Central memory CD4-positive, alpha-beta T cell (primary cell): ENCODE measurements around the gene CNGB1.
"Not testable (repeated sequence)": the region's sequence is repeated elsewhere in the genome, so short reads cannot be mapped to it uniquely, and the experiment has no call there.

Source experiments
- DNase-seq: peaks from one replicate; pipeline ENCODE4 v3.0.0; 2022

Gene CNGB1

DNA sequence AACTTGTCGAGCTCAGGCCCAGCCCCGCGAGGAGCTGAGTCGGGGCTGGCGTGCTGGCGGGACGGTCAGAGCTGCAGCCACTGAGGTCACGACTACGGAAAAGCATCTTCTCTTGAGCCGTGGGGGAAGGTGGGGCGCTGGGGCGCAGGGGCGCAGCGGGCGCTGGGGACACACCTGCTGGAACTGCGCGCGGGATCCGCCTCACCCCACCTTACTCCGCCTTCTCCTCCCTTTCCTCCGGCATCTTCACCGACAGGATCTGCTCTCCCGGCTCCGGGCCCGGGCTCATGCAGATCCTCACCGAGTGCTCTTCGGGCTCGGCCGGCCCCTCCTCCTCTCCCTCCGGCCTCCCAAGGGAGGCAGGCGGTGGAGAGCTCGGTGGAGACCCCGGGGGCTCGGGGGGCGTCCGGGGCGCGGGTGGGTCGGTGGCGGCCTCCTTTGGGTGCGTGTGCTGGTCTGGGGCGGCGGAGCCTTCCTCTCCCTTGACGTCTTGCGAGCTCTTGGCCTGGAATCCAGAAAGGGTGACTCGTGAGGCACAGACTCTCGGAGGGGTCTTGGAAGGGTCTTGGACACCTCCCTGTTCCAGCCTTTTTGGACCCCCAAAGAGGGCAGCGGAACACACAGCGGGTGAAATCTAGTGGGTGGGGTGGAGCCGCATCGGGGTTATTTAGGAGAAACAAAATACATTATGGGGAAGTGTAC is 86.8 kb downstream of the CNGB1 start:
- no peak for DNase-seq

DNA sequence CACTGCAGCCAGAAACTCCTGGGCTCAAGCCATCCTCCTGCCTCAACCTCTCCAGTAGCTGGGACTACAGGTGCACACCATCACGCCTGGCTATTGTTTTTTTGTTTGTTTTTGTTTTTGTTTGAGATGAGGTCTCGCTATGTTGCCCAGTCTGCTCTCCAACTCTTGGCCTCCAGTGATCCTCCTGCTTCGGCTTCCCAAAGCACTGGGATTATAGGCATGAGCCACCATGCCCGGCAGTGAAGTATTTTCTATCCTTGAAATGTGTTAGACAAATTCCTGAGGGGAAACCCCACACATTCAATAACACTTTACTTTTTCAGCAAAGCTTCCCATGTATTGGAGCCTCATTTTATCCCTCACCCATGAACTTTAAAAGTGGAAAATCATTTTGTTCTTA is 87.4 kb downstream of the CNGB1 start:
- DNase-seq: no peak

DNA sequence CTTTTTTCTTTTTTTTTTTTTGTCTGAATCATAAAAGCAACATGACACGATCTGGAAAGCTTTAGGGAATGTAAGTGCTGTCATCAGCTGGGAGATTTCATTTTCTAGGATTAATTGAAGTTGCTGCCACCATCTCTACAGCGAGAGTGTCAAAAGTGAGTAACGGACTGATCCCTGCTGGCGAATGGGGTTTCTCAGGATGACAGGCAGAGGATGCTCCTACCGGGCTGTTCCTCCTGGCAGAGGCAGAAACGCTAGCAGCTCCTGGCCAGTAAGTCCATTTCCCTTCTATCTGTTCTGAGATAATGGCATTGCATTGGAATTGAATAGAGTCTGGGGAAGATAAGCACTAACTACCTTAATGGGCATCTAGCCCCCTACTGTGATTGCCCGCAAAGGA is 88.1 kb downstream of the CNGB1 start:
- DNase-seq: no peak

DNA sequence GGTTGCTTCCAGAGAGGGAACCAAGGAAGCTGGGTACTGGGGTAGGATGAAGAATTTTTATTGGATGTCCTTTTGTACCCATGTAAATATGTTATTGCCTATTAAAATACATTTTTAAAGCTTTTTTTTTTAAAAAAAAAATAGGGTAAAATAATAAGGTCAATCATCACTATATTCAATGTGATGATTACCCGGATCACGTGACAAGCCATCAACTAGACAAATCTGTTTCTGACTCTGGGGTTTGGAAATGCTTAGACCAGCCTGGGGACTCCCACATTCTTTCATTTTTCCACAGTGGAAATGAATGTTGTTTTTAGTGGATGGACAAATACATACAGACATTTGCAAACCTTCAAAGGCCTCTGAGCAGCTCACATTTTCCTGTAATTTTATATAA is 88.7 kb downstream of the CNGB1 start:
- DNase-seq: no peak

DNA sequence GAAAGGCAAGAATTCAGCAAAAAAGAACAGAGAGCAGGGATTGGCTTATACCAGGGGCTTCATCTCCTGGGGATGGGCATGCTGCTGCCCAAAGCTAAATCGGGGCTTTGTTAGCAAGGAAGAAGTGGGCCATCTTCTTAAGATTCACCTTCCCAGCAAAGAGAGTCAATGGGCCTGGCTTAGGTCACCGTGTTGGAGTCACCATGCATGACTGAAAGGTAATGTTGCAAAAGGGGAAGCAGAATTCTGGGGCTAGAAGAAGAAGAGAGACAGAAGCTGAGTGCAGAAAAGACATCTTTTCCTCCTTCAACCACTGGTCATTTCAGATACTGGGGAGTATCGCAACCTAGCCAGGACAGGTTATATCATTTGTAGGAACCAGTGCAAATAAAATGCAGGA is 92.3 kb downstream of the CNGB1 start:
- DNase-seq: no peak

GRCh38 chr16:57876210-57876609 is 94.7 kb downstream of the CNGB1 start:
- no peak for DNase-seq

DNA sequence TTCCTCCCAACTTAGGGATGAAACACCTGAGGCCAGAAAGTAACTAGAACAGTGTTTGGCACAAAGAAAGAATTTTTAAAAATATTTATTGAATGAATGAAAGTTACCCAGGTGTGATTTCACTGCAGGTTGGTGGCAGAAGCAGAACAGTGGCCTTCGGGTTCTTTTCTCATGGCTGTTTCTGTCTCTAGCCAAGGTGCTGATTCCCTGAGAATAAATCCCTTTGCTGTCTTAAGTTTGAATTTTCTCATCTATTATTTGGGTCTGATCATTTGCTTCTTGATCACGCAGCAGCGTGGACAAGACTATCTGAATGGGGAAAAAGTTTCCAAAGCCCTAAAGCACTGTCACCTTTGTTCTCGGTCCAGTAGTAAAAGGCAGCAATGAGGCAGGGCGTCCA is 95.6 kb downstream of the CNGB1 start:
- DNase-seq: no peak

- no peak for DNase-seq
Observed at GRCh38 chr16:57873218-57873617, 97.7 kb downstream of the CNGB1 start.

- DNase-seq: not testable (repeated sequence)
Observed at GRCh38 chr16:57872764-57873163, 98.2 kb downstream of the CNGB1 start.

DNA sequence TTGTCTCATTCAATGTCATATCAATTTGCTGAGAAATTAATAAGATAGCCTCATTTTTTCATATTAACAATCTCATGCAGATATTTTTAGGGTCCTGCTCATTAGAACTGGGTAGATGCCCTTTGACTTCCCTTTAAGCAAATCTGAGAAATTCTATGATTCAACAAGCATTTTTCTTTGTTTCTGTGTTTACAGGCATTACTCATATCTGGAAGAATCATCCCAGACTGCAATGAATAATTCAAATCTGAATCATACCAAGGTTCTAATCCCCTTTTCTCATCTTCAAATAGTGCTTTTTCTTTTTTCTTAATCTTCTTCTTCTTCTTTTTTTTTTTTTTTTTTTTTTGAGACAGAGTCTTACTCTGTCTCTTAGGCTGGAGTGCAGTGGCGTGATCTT is 99.5 kb downstream of the CNGB1 start:
- DNase-seq: no peak

GRCh38 chr16:57870753-57871454 is 100.0 kb downstream of the CNGB1 start:
- DNase-seq: no peak

DNA sequence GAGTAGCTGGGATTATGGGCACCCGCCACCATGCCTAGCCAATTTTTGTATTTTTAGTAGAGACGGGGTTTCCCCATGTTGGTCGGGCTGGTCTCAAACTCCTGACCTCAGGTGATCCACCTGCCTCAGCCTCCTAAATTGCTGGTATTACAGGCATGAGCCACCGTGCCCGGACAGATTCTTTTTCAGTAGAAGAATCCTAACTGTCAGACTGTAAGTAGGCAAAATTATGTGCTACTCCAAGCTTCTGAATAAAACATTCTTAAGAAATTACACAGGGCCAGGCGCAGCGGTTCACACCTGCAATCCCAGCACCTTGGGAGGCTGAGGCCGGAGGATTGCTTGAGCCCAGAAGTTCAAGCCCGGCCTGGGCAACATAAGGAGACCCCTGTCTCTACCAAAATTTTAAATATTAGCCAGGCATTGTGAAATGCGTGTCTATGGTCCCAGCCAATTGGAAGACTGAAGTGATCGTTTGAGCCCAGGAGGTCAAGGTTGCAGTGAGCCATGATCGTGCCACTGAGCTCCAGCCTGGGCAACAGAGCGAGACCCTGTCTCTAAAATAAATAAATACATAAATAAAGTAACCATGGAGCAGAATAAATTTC is 101.9 kb downstream of the CNGB1 start:
- no peak for DNase-seq

- DNase-seq: no peak
Observed at GRCh38 chr16:57867000-57867561, 103.8 kb downstream of the CNGB1 start.

- no peak for DNase-seq
Observed at GRCh38 chr16:57866529-57866918, 104.4 kb downstream of the CNGB1 start.

GRCh38 chr16:57865746-57866528 is 105.0 kb downstream of the CNGB1 start:
- DNase-seq: no peak

DNA sequence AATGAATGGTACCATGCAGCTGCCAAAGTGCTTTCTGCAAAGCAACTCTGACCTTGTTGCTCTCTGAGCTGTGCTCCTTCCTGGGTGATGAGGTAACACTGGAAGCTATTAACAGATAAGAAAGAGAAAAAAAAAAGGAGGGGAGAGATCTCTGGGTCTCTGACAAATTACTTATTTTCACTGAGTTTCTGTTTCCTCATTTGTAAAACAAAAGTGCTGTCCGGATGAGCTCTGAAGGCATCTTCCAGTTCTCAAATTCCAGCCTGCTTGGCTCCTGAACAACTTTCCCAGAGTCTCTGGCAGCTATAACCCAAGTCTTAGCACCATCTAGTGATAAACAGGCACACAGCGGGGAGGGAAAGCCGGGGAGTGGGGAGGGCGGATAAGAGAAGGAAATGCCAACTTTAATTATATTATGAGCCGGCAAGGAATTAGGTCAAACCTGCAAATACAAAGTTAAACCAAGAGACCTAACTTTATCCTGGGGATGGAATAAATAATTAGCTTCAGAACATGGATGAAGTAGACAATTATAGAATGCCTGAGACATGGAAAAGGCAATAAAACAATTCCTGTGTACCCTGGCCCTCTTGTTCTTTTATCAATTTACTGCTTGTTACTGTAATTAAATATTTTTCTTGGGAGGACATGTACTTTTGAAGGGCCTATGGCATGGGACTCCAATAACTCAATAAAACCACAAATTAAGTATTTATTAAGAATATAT is 107.3 kb downstream of the CNGB1 start:
- DNase-seq: no peak

GRCh38 chr16:57862698-57863433 is 108.1 kb downstream of the CNGB1 start:
- DNase-seq: no peak

DNA sequence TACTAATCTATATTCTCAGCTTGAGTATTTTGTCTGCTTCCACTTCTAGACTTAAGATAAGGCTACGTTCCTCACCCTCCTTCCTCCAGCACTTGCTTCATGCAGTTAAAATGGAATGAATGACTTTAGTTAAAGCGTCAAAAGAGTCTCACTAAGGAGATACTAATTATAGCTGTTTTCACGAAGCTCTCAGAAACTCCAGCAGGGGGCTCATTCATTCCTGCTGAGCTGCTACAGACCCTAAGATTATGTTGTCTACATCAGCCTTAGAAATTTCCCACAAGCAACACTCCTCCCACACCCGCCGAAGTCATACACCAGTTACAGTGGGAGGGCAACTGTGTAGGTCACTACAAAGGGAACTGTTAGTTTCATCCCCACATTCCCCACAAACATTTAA is 111.6 kb downstream of the CNGB1 start:
- DNase-seq: peak; percentile 7

DNA sequence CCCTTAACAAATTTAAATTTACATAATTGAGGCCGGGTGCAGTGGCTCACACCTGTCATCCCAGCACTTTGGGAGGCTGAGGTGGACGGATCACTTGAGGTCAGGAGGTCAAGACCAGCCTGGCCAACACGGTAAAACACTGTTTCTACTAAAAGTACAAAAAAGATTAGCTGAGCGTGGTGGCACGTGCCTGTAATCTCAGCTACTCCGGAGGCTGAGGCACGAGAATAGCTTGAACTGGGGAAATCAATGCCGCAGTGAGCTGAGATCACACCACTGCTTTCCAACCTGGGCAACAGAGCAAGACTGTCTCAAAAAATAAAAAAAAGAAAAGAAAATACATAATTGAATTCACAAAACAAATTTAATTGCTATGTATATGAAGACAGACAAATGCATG is 112.3 kb downstream of the CNGB1 start:
- DNase-seq: no peak

DNA sequence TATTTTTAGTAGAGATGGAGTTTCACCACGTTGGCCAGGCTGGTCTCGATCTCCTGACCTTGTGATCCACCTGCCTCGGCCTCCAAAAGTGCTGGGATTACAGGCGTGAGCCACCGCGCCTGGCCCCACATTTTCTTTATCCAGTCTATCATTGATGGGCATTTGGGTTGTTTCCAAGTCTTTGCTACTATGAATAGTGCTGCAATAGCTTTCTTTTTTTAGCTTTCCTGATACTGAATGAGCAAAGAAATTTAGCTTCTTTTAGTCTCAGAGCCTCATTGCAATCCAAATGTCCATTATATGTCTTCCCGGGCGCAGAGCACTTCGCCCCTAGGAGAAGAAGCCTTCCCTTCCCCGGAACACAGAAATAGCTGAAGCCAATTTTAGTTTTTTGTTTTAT is 112.9 kb downstream of the CNGB1 start:
- DNase-seq: not testable (repeated sequence)

GRCh38 chr16:57855188-57855587 is 115.7 kb downstream of the CNGB1 start:
- no peak for DNase-seq

DNA sequence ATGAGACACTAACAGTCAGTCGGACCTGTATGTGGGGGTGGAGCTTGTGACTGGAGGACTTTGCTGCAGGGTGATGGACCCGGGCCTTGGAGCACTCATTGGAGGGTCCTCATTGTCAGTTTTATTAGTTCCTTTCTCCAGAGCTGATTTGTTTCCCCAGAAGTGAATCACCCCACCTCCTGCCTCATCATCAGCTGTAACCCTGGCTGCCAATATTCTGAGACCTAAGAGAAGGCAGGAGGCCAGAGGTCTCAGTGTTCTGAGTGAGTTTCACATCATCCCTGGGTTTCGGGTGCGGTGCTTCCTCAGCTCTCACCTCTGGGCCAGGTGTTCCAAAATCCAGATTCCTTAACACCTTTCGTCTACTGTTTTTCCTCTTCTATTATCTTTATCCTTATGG is 118.7 kb downstream of the CNGB1 start:
- no peak for DNase-seq
